A673 (cell line): Measurements from ENCODE around the gene SH3RF3. TPM values are rescaled to one million over a fixed set of nuclear protein-coding genes. Genes with fewer than 3 reads are reported as not detected.

ENCODE experiments used
- BruUV-seq: library from RNA; stranded (reverse); fragments of 400-500 nt; replicated peaks from 2 replicates; lab custom pipeline; 2021; lab: Mats Ljungman, UMichigan
- CTCF ChIA-PET: fragments of 300-600 bp; sonication (Branson Sonifier 250); formaldehyde crosslinking; loops from one replicate; lab custom pipeline; 2022; ENCODE audit warnings: antibody characterized with exemption; lab: Charles Lee
- POLR2A ChIA-PET: fragments of 300-600 bp; sonication (Branson Sonifier 250); formaldehyde crosslinking; loops from one replicate; lab custom pipeline; 2022; ENCODE audit warnings: antibody characterized with exemption; ENCODE audit not compliant: low non-redundant PET; lab: Charles Lee
- DNase-seq: peaks from one replicate; pipeline ENCODE4 v3.0.0-alpha.2; 2015; ENCODE audit warnings: low spot score
- H3K27ac ChIP-seq: fragments of 200-600 bp; sonication (generic); 2 replicates; pipeline ENCODE4 v1.5.1; 2016; ENCODE audit warnings: mixed run types, low read depth, mild to moderate bottlenecking, mixed read lengths, antibody characterized with exemption, low read length; ENCODE audit not compliant: poor library complexity, severe bottlenecking
- H3K27me3 ChIP-seq: fragments of 200-600 bp; sonication (generic); replicated peaks from 2 replicates; pipeline ENCODE4 v1.6.1; 2017; ENCODE audit warnings: mixed run types, low read depth, mild to moderate bottlenecking, mixed read lengths, antibody characterized with exemption, low read length; ENCODE audit not compliant: insufficient read depth, poor library complexity
- H3K36me3 ChIP-seq: fragments of 200-600 bp; sonication (generic); 2 replicates; pipeline ENCODE4 v1.6.1; 2016; ENCODE audit warnings: mixed run types, mild to moderate bottlenecking, mixed read lengths, antibody characterized with exemption, low read length; ENCODE audit not compliant: insufficient read depth, poor library complexity, severe bottlenecking
- H3K4me1 ChIP-seq: fragments of 200-600 bp; sonication (generic); 2 replicates; pipeline ENCODE4 v1.6.1; 2017; ENCODE audit warnings: mixed run types, mild to moderate bottlenecking, mixed read lengths, antibody characterized with exemption, low read length; ENCODE audit not compliant: insufficient read depth, poor library complexity, severe bottlenecking
- H3K4me3 ChIP-seq: fragments of 200-600 bp; sonication (generic); 2 replicates; pipeline ENCODE4 v1.5.1; 2016; ENCODE audit warnings: low read depth, mixed run types, mild to moderate bottlenecking, mixed read lengths, low read length; ENCODE audit not compliant: poor library complexity, severe bottlenecking
- H3K9me3 ChIP-seq: fragments of 200-600 bp; sonication (generic); 2 replicates; pipeline ENCODE4 v1.6.1; 2016; ENCODE audit warnings: mixed run types, low read depth, mild to moderate bottlenecking, mixed read lengths, antibody characterized with exemption, low read length; ENCODE audit not compliant: poor library complexity, severe bottlenecking
- CTCF ChIP-seq: fragments of 300-800, 200-600 bp; sonication (generic); conservative IDR thresholded peaks from 2 replicates; pipeline ENCODE4 v1.5.1; 2017; ENCODE audit warnings: low read depth, mild to moderate bottlenecking, antibody characterized with exemption, low read length, moderate library complexity, mixed read lengths
- EZH2 ChIP-seq: fragments of 200-600 bp; sonication (generic); IDR thresholded peaks from 2 replicates; pipeline ENCODE4 v1.6.1; 2017; ENCODE audit warnings: borderline replicate concordance, low read depth, mild to moderate bottlenecking, mixed read lengths, antibody characterized with exemption, low read length; ENCODE audit not compliant: poor library complexity, severe bottlenecking
- intact Hi-C: fragments of 100-400 bp; cut with micrococcal nuclease; formaldehyde crosslinking; loops from one replicate; pipeline ENCODE4 v1.10.0; 2022; ENCODE audit not compliant: unreplicated experiment
- total RNA-seq: library from RNA; stranded (reverse); gene quantifications from 2 replicates; pipeline ENCODE4 v1.2.3, GENCODE V29; 2021

SH3RF3 gene
- total RNA-seq, 1 experiment from 2014 or later, result 0.15 TPM

- POLR2A ChIA-PET, result no interaction called here
- CTCF ChIA-PET, result no interaction called here
Observed at GRCh38 chr2:109324861-109325260, 195.9 kb downstream of the SH3RF3 start.

DNA sequence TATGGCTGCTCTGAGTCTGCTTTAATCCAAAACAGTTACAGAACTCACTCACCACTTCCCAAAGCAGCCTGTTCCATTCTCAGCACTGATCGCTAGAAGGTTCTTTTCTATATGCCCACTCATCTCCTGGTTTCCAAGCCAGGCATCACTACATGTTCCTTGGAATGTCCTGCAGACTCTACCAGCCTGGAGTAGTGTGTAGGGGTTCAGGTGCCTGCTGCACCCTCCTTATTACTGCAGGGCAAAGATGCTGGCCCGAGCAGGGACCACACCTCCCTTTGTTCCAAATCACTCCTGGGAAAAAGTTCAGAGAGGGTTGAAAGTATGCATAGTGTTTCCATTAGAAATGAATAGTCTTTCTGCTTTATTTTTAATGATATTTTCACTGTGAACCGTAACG is 196.6 kb downstream of the SH3RF3 start:
- ChIA-PET POLR2A (no interaction called here), CTCF (no interaction called here)
- Histone ChIP-seq H3K27ac (no peak overlapping the region), H3K27me3 (no peaks in the 10 kb centered on the region), H3K4me1 (peaks cover 20% of the 10 kb centered on the region), H3K4me3 (no peak overlapping the region), H3K36me3 (no peaks in the 10 kb centered on the region), H3K9me3 (no peaks in the 10 kb centered on the region)
- no peak for DNase-seq
- BruUV-seq, result no TSS peak
- TF ChIP-seq CTCF (no peak), EZH2 (no peak)
- intact Hi-C loops, result no loop called here

More at GRCh38 chr2:109324861-109325260, 195.9 kb downstream of the SH3RF3 start:
- intact Hi-C loops, result no loop called here
- BruUV-seq, result no TSS peak
- H3K36me3 ChIP-seq, result no peaks in the 10 kb centered on the region
- H3K4me3 ChIP-seq, result no peak overlapping the region
- H3K27me3 ChIP-seq, result no peaks in the 10 kb centered on the region
- peaks cover 20% of the 10 kb centered on the region for H3K4me1 ChIP-seq
- TF ChIP-seq CTCF, result no peak
- TF ChIP-seq EZH2, result no peak
- DNase-seq, result no peak
- no peak overlapping the region for H3K27ac ChIP-seq
- H3K9me3 ChIP-seq, result no peaks in the 10 kb centered on the region

- no TSS peak for BruUV-seq
- Histone ChIP-seq H3K4me3 (no peak overlapping the region), H3K9me3 (no peaks in the 10 kb centered on the region), H3K4me1 (peaks cover 25% of the 10 kb centered on the region), H3K27me3 (no peaks in the 10 kb centered on the region), H3K36me3 (no peaks in the 10 kb centered on the region), H3K27ac (no peak overlapping the region)
- intact Hi-C loops, result no loop called here
- DNase-seq, result no peak
- POLR2A ChIA-PET, result no interaction called here
- TF ChIP-seq EZH2 (no peak), CTCF (no peak)
- CTCF ChIA-PET, result no interaction called here
Observed at GRCh38 chr2:109326306-109326705, 197.3 kb downstream of the SH3RF3 start.
